H9 (cell line): ENCODE measurements around the gene AKT3. TPM values are rescaled to one million over a fixed set of nuclear protein-coding genes. Genes with fewer than 3 reads are reported as not detected.

Experiments used
- DNase-seq: peaks from one replicate; pipeline ENCODE4 v3.0.0-alpha.2; 2017
- H2AFZ ChIP-seq: one replicate; pipeline ENCODE4 v1.6.1; 2013; ENCODE audit warnings: mild to moderate bottlenecking, low read length, control low read depth, moderate library complexity
- H2AK5ac ChIP-seq: 2 replicates; pipeline ENCODE4 v1.6.1; 2013; ENCODE audit warnings: low read length, control low read depth, mixed read lengths; ENCODE audit not compliant: insufficient read length
- H2BK120ac ChIP-seq: one replicate; pipeline ENCODE4 v1.6.1; 2013; ENCODE audit warnings: low read depth, mild to moderate bottlenecking, low read length, control low read depth, inconsistent platforms; ENCODE audit not compliant: poor library complexity, severe bottlenecking
- H2BK12ac ChIP-seq: 2 replicates; pipeline ENCODE4 v1.6.1; 2013; ENCODE audit warnings: low read length, control low read depth, mixed read lengths, low read depth; ENCODE audit not compliant: insufficient read length
- H2BK15ac ChIP-seq: 2 replicates; pipeline ENCODE4 v1.6.1; 2013; ENCODE audit warnings: low read depth, low read length, control low read depth
- H2BK20ac ChIP-seq: one replicate; pipeline ENCODE4 v1.6.1; 2013; ENCODE audit warnings: low read depth, mild to moderate bottlenecking, low read length, control low read depth, inconsistent platforms; ENCODE audit not compliant: poor library complexity, severe bottlenecking
- H2BK5ac ChIP-seq: 2 replicates; pipeline ENCODE4 v1.6.1; 2013; ENCODE audit warnings: low read length, control low read depth, mixed read lengths; ENCODE audit not compliant: insufficient read length
- H3K14ac ChIP-seq: 2 replicates; pipeline ENCODE4 v1.6.1; 2013; ENCODE audit warnings: low read length, control low read depth; ENCODE audit not compliant: insufficient read depth
- H3K18ac ChIP-seq: 2 replicates; pipeline ENCODE4 v1.6.1; 2013; ENCODE audit warnings: low read depth, mild to moderate bottlenecking, mixed read lengths, low read length, control low read depth; ENCODE audit not compliant: insufficient read length
- H3K23ac ChIP-seq: 2 replicates; pipeline ENCODE4 v1.6.1; 2013; ENCODE audit warnings: low read length, control low read depth, mixed read lengths, low read depth; ENCODE audit not compliant: insufficient read length
- H3K23me2 ChIP-seq: 2 replicates; pipeline ENCODE4 v1.6.1; 2013; ENCODE audit warnings: low read depth, mild to moderate bottlenecking, mixed read lengths, low read length, control low read depth; ENCODE audit not compliant: insufficient read length, poor library complexity, severe bottlenecking
- H3K27ac ChIP-seq: 2 replicates; pipeline ENCODE4 v1.5.1; 2013; ENCODE audit warnings: low read length, control low read depth, mixed read lengths, low read depth; ENCODE audit not compliant: insufficient read length
- H3K27me3 ChIP-seq: 2 replicates; pipeline ENCODE4 v1.6.1; 2013; ENCODE audit warnings: low read length, control low read depth, inconsistent platforms; ENCODE audit not compliant: insufficient read depth
- H3K4ac ChIP-seq: 2 replicates; pipeline ENCODE4 v1.6.1; 2013; ENCODE audit warnings: low read depth, mild to moderate bottlenecking, control low read depth, inconsistent platforms, low read length, moderate library complexity
- H3K4me1 ChIP-seq: 2 replicates; pipeline ENCODE4 v1.6.1; 2013; ENCODE audit warnings: low read length, control low read depth, inconsistent platforms; ENCODE audit not compliant: insufficient read depth
- H3K4me2 ChIP-seq: 2 replicates; pipeline ENCODE4 v1.6.1; 2013; ENCODE audit warnings: low read length, control low read depth, mixed read lengths; ENCODE audit not compliant: insufficient read length, insufficient read depth
- H3K56ac ChIP-seq: 2 replicates; pipeline ENCODE4 v1.6.1; 2013; ENCODE audit warnings: low read depth, mild to moderate bottlenecking, mixed read lengths, low read length, control low read depth; ENCODE audit not compliant: insufficient read length
- H3K79me1 ChIP-seq: 2 replicates; pipeline ENCODE4 v1.6.1; 2013; ENCODE audit warnings: low read depth, mild to moderate bottlenecking, moderate library complexity, low read length, control low read depth, inconsistent platforms; ENCODE audit not compliant: insufficient read depth, poor library complexity, severe bottlenecking
- H3K79me2 ChIP-seq: 2 replicates; pipeline ENCODE4 v1.6.1; 2013; ENCODE audit warnings: low read length, control low read depth, inconsistent platforms; ENCODE audit not compliant: insufficient read depth
- H3K9ac ChIP-seq: 2 replicates; pipeline ENCODE4 v1.6.1; 2013; ENCODE audit warnings: low read length, control low read depth, mixed read lengths; ENCODE audit not compliant: insufficient read length; ENCODE audit errors: extremely low read depth
- H3K9me3 ChIP-seq: one replicate; pipeline ENCODE4 v1.6.1; 2013; ENCODE audit warnings: low read depth, low read length, inconsistent platforms; ENCODE audit not compliant: control insufficient read depth
- H3T11ph ChIP-seq: one replicate; pipeline ENCODE4 v1.6.1; 2013; ENCODE audit warnings: mild to moderate bottlenecking, low read length, control low read depth, inconsistent platforms
- H4K20me1 ChIP-seq: one replicate; pipeline ENCODE4 v1.6.1; 2013; ENCODE audit not compliant: control insufficient read depth, insufficient read length, insufficient read depth
- H4K5ac ChIP-seq: 2 replicates; pipeline ENCODE4 v1.6.1; 2013; ENCODE audit warnings: low read depth, mild to moderate bottlenecking, mixed read lengths, low read length, control low read depth; ENCODE audit not compliant: insufficient read length
- H4K8ac ChIP-seq: replicated peaks from 2 replicates; pipeline ENCODE4 v1.6.1; 2013; ENCODE audit warnings: low read length, control low read depth, mixed read lengths, low read depth; ENCODE audit not compliant: insufficient read length
- H4K91ac ChIP-seq: 2 replicates; pipeline ENCODE4 v1.6.1; 2013; ENCODE audit warnings: low read depth, mild to moderate bottlenecking, moderate library complexity, mixed read lengths, low read length, control low read depth; ENCODE audit not compliant: insufficient read length
- H3K27ac Mint-ChIP-seq, 3 experiments: 2 replicates in 2 of 3; 3 replicates in 1 of 3; pipeline ENCODE4 v1.8.0; 2020 to 2021; ENCODE audit warnings: mixed read lengths in 3 of 3, mild to moderate bottlenecking in 1 of 3, moderate library complexity in 1 of 3
- H3K27me3 Mint-ChIP-seq: 2 replicates; pipeline ENCODE4 v1.8.0; 2021; ENCODE audit warnings: low read depth, mild to moderate bottlenecking, moderate library complexity, mixed read lengths
- H3K36me3 Mint-ChIP-seq, 3 experiments: 2 replicates in 2 of 3; 3 replicates in 1 of 3; pipeline ENCODE4 v1.8.0; 2020 to 2021; ENCODE audit warnings: low read depth in 3 of 3, mixed read lengths in 3 of 3; ENCODE audit not compliant: insufficient read depth in 1 of 3
- H3K4me1 Mint-ChIP-seq, 2 experiments: 2 replicates each; pipeline ENCODE4 v1.8.0; 2020; ENCODE audit warnings: mixed read lengths in 2 of 2
- H3K4me3 Mint-ChIP-seq, 2 experiments: 2 replicates in 1 of 2; 3 replicates in 1 of 2; pipeline ENCODE4 v1.8.0; 2020 to 2021; ENCODE audit warnings: mild to moderate bottlenecking in 2 of 2, mixed read lengths in 2 of 2, moderate library complexity in 1 of 2
- H3K9me3 Mint-ChIP-seq, 2 experiments: 2 replicates in 1 of 2; 3 replicates in 1 of 2; pipeline ENCODE4 v1.8.0; 2020; ENCODE audit warnings: mild to moderate bottlenecking in 2 of 2, mixed read lengths in 2 of 2, moderate library complexity in 1 of 2
- CTCF ChIP-seq: fragments of 200-600 bp; sonication (generic); conservative IDR thresholded peaks from 3 replicates; pipeline ENCODE4 v1.8.0; 2021; ENCODE audit warnings: antibody characterized with exemption, mild to moderate bottlenecking
- WGBS: extraction: QIAGEN DNeasy Blood & Tissue Kit; methylation state at CpG from one replicate; pipeline ENCODE4 v1.1.7; 2013; ENCODE audit warnings: missing lambda C conversion rate, low lambda C conversion rate, mixed read lengths; ENCODE audit not compliant: insufficient read length; ENCODE audit errors: extremely low coverage; 5-methylcytosine and 5-hydroxymethylcytosine counted together
- total RNA-seq: library from RNA; stranded (reverse); gene quantifications from 2 replicates; pipeline ENCODE4 v1.2.1, GENCODE V29; 2021

Gene AKT3
- total RNA-seq, 1 experiment from 2014 or later: 27.8 TPM

GRCh38 chr1:243716906-243717305, 133.1 kb downstream of the AKT3 start:
- H3K18ac ChIP-seq: no peak overlapping the region
- H2BK120ac ChIP-seq: no peak overlapping the region
- no peak overlapping the region for H2BK20ac ChIP-seq
- WGBS: no CpG with 5 or more reads among the region's 1 CpG
- H4K8ac ChIP-seq: no peak overlapping the region
- H3K36me3 Mint-ChIP-seq: no peaks in the 10 kb centered on the region; a peak in 1 of 7 replicates
- no peaks in the 10 kb centered on the region for H3K9me3 Mint-ChIP-seq
- no peaks in the 10 kb centered on the region for H4K20me1 ChIP-seq
- DNase-seq: no peak
- no peak overlapping the region for H3T11ph ChIP-seq
- H2BK15ac ChIP-seq: no peak overlapping the region
- H3K9me3 ChIP-seq: no peaks in the 10 kb centered on the region
- no peak for TF ChIP-seq CTCF
- no peak overlapping the region for H3K9ac ChIP-seq
- H3K4me3 Mint-ChIP-seq: no peak overlapping the region
- no peak overlapping the region for H3K23ac ChIP-seq
- H3K56ac ChIP-seq: no peak overlapping the region
- H3K27ac ChIP-seq: no peak overlapping the region
- H4K5ac ChIP-seq: no peak overlapping the region
- H2BK12ac ChIP-seq: no peak overlapping the region
- no peak overlapping the region for H3K4ac ChIP-seq
- peak overlapping the region; percentile 16 to 74 (median 45); a peak in 5 of 7 replicates for H3K27ac Mint-ChIP-seq
- H2BK5ac ChIP-seq: no peak overlapping the region
- H3K4me1 Mint-ChIP-seq: peaks cover 37 to 39% of the 10 kb centered on the region in 2 experiments
- no peaks in the 10 kb centered on the region; the same call in 1 of the 2 replicates for H3K27me3 ChIP-seq
- H3K4me1 ChIP-seq: peaks cover 2% of the 10 kb centered on the region; the same call in 1 of the 2 replicates
- no peak overlapping the region for H2AK5ac ChIP-seq
- H3K4me2 ChIP-seq: no peak overlapping the region
- no peaks in the 10 kb centered on the region for H3K23me2 ChIP-seq
- H3K27me3 Mint-ChIP-seq: no peaks in the 10 kb centered on the region
- H2AFZ ChIP-seq: no peak overlapping the region
- H3K79me2 ChIP-seq: no peaks in the 10 kb centered on the region
- no peak overlapping the region for H4K91ac ChIP-seq
- no peaks in the 10 kb centered on the region for H3K79me1 ChIP-seq
- no peak overlapping the region for H3K14ac ChIP-seq
